ENCODE measurements around the gene FOXK1. TPM values are rescaled to one million over a fixed set of nuclear protein-coding genes. Genes with fewer than 3 reads are reported as not detected.

The FOXK1 gene
- total and polyA plus RNA-seq, 9 of the 15 experiments (the other 6 are each of a cell fraction or from before 2014, with no cell fraction given) = 0.32 to 45.5 (median 8.1) TPM

DNA sequence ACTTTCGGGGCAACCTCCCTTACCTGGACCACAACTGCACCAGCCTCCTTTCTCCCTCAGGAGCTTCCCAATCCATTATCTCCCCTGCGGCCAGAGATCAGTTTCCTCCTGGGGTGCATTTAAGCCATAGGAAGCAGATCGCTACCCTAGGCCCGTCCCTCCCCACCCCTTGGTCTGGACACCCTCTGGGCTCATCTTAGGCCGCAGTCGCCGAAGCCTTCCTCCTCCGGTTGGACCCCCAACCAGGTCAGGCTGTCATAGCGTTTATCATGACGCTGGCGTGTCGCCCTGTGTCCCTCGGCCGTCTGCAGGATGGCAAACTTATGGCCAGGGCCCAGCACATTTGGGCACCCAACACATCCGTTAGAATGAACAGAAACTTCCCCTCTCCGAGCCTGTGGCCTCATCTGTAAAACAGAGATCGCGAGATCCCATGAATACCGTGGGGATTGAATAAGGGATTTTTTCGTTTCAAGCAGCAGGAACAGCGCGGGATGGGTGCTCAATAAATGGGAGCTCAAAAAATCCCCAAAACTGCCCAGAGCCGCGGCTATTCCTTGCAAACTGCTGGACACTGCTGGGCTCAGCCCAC is 92.7 kb downstream of the FOXK1 start:
- peak overlapping the region; percentile 88 for H3K4me2 ChIP-seq (ENCODE audit: insufficient read depth, low read length)
- H2AFZ ChIP-seq (ENCODE audit: low read depth, low read length) = peak overlapping the region; percentile 96
- peak overlapping the region; percentile 91 for H3K27ac ChIP-seq (ENCODE audit: extremely low read depth, low read depth, low read length)
- ChIA-PET CTCF (ENCODE audit: low intra/inter-chr PET ratio) (no interaction called here), POLR2A (interaction anchor here (0.6 to 2.0 kb wide), 14 partner anchors 8 to 402 kb away, joined by 3 to 11 read pairs (median 4); no protein-coding TSS in a partner anchor)
- H3K36me3 ChIP-seq (ENCODE audit: control insufficient read depth, insufficient read depth, low read length) = peaks cover 18% of the 10 kb centered on the region; the same call in 2 of the 3 replicates
- TSS peak; percentile 99 for BruUV-seq (replicated peaks)
- ATAC-seq (peak; percentile 51), FAIRE-seq (no peak), DNase-seq (ENCODE audit: extremely low read depth in 1 of 4, low spot score in 3 of 4) (peak; percentile 39 to 53 (median 46))
- in situ Hi-C loops (cut with MboI) (no loop called here), intact Hi-C loops (cut with micrococcal nuclease) (no loop called here)
- H3K79me2 ChIP-seq (ENCODE audit: control insufficient read depth, insufficient read depth, low read length) = peaks cover 23% of the 10 kb centered on the region
- 0 out of 2 replicates have a peak, but pooled peaks cover 3% of the 10 kb centered on the region for H4K20me1 ChIP-seq (replicated peaks; ENCODE audit: control insufficient read depth, insufficient read depth, low read length)
- H3K27me3 ChIP-seq (ENCODE audit: control insufficient read depth in 2 of 2, insufficient read depth in 2 of 2, low read length in 2 of 2) = no peaks in the 10 kb centered on the region
- H3K9ac ChIP-seq (ENCODE audit: insufficient read depth in 1 of 2, low read depth in 2 of 2, low read length in 2 of 2) = peak overlapping the region; percentile 95 to 96
- WGBS (ENCODE audit: insufficient coverage, low coverage, missing lambda C conversion rate) = 3% methylated on average over 22 of the region's 24 CpGs
- H3K9me3 ChIP-seq (replicated peaks; ENCODE audit: control insufficient read depth, insufficient read depth, low read depth, low read length) = no peaks in the 10 kb centered on the region
- H3K4me1 ChIP-seq (replicated peaks in 1 of 2; ENCODE audit: control insufficient read depth in 2 of 2, insufficient read depth in 2 of 2, low read length in 2 of 2) = peaks cover 19 to 24% of the 10 kb centered on the region in 2 experiments
- H3K9me1 ChIP-seq (ENCODE audit: control insufficient read depth, insufficient read depth, low read length) = peaks cover 3% of the 10 kb centered on the region
- peak overlapping the region; percentile 84 for H3K4me3 ChIP-seq
- TF ChIP-seq ARID1B (IDR thresholded peaks at IDR 0.05) (no peak), POLR2AphosphoS5 (IDR thresholded peaks at IDR 0.05; ENCODE audit: control insufficient read depth, insufficient read depth, low read depth, low read length) (no peak), ZNF699 (CRISPR knock-in tag; IDR thresholded peaks at IDR 0.05; ENCODE audit: insufficient replicate concordance) (no peak), CHAMP1 (IDR thresholded peaks at IDR 0.05) (no peak), ZNF165 (CRISPR knock-in tag; IDR thresholded peaks at IDR 0.05; ENCODE audit: borderline replicate concordance) (no peak), ZNF175 (CRISPR knock-in tag; IDR thresholded peaks at IDR 0.05; ENCODE audit: low read depth) (0 out of 2 replicates have a peak, but pooled peaks have one; percentile 27), ZNF717 (CRISPR knock-in tag; IDR thresholded peaks at IDR 0.05) (no peak), NR3C1 (CRISPR knock-in tag; IDR thresholded peaks at IDR 0.05) (no peak), HDAC2 (IDR thresholded peaks at IDR 0.05) (no peak), PKNOX1 (IDR thresholded peaks at IDR 0.05) (no peak), ZNF277 (CRISPR knock-in tag; IDR thresholded peaks at IDR 0.05; ENCODE audit: borderline replicate concordance) (no peak), GMEB1 (CRISPR knock-in tag; IDR thresholded peaks at IDR 0.05) (no peak), ZNF3 (CRISPR knock-in tag; IDR thresholded peaks at IDR 0.05) (no peak), ZNF12 (CRISPR knock-in tag; IDR thresholded peaks at IDR 0.05) (no peak), LCOR (CRISPR knock-in tag; IDR thresholded peaks at IDR 0.05) (no peak)

Measured in K562 (cell line).